H1 (cell line): ENCODE results near the gene CEP128. TPM values are rescaled to one million over a fixed set of nuclear protein-coding genes. Genes with fewer than 3 reads are reported as not detected.

ENCODE experiments used
- KDM5A ChIP-seq: fragments of 200-600 bp; IDR thresholded peaks from 2 replicates; pipeline ENCODE4 v1.7.1; 2012; ENCODE audit warnings: mild to moderate bottlenecking, low read length, inconsistent platforms, mixed read lengths
- POLR2A ChIP-seq, 2 experiments: IDR thresholded peaks; 1 replicate in 1 of 2; 2 replicates in 1 of 2; pipeline ENCODE4 v1.6.1; 2011; ENCODE audit warnings: low read depth in 2 of 2, low read length in 2 of 2, mild to moderate bottlenecking in 2 of 2; ENCODE audit errors: control extremely low read depth in 1 of 2
- RAD21 ChIP-seq, 2 experiments: IDR thresholded peaks in 1 of 2; conservative IDR thresholded peaks in 1 of 2; 2 replicates each; pipeline ENCODE4 v1.6.1; 2011; ENCODE audit warnings: low read depth in 2 of 2, low read length in 2 of 2, improper control_type of control experiment in 1 of 2, inconsistent platforms in 1 of 2, mild to moderate bottlenecking in 1 of 2, moderate library complexity in 1 of 2
- SP1 ChIP-seq: IDR thresholded peaks from 2 replicates; pipeline ENCODE4 v1.6.1; 2011; ENCODE audit warnings: low read depth, low read length
- SRF ChIP-seq: IDR thresholded peaks from 2 replicates; pipeline ENCODE4 v1.6.1; 2011; ENCODE audit warnings: mild to moderate bottlenecking, low read depth, low read length, moderate library complexity
- polyA plus RNA-seq, 7 experiments: library from polyadenylated mRNA; depleted of rRNA in 3 of 7; stranded (reverse) in 5 of 7; unstranded in 2 of 7; fragments of >200 nt in 5 of 7; fragments of 200-250 nt in 2 of 7; gene quantifications; 1 replicate in 5 of 7; 2 replicates in 1 of 7; 4 replicates in 1 of 7; pipeline versions ENCODE4 v1.2.1 to v1.2.3, GENCODE V29; 2011 to 2013; ENCODE audit warnings: missing spikeins in 2 of 7, mixed read lengths in 2 of 7
- total RNA-seq: library from RNA; stranded (reverse); fragmentation: NEBNext Ultra II Directional; extraction: Animal tissue kit (Norgen Biotek cat#: 25700); gene quantifications from 2 replicates; pipeline ENCODE4 v1.2.1, GENCODE V29; 2021
- TF ChIP-seq, protein P1 (sequence below): IDR thresholded peaks from 2 replicates; pipeline ENCODE4 v1.6.1; 2012; ENCODE audit warnings: low read length, inconsistent platforms

The CEP128 gene
- total and polyA plus RNA-seq, 2 of the 8 experiments (the other 6 are each of a cell fraction or from before 2014, with no cell fraction given): 1.9 to 17.0 TPM

DNA sequence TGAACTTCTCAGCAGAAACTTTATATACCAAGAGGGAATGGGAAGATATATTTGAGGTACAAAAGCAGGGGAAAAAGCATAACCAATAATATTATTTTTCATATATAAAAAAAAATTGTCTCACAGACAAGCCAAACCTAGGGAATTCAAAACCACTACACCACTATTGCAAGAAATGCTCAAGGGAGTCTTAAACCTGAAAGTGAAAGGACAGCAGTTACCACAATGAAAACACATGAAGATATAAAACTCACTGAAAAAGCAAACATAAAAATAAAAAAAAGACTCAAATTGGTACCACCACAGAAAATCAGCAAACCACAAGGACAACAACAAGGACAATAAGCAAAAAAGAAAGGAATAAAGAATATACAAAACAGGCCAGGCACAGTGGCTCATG is 131.9 kb downstream of the CEP128 start (continued):
- no peak for TF ChIP-seq RAD21 (IDR thresholded peaks at IDR 0.05 in 1 of 2, conservative IDR thresholded peaks at IDR 0.05 in 1 of 2; ENCODE audit: low read depth in 2 of 2, low read length in 2 of 2)
- TF ChIP-seq, protein P1, sequence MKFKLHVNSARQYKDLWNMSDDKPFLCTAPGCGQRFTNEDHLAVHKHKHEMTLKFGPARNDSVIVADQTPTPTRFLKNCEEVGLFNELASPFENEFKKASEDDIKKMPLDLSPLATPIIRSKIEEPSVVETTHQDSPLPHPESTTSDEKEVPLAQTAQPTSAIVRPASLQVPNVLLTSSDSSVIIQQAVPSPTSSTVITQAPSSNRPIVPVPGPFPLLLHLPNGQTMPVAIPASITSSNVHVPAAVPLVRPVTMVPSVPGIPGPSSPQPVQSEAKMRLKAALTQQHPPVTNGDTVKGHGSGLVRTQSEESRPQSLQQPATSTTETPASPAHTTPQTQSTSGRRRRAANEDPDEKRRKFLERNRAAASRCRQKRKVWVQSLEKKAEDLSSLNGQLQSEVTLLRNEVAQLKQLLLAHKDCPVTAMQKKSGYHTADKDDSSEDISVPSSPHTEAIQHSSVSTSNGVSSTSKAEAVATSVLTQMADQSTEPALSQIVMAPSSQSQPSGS: no peak
- TF ChIP-seq SRF: no peak
- no peak for TF ChIP-seq SP1
- TF ChIP-seq KDM5A: no peak
- no peak for TF ChIP-seq POLR2A (IDR thresholded peaks at IDR 0.05; ENCODE audit: control extremely low read depth in 1 of 2, low read depth in 2 of 2, low read length in 2 of 2)
